ENCODE measurements around the gene CRYBA2. TPM values are rescaled to one million over a fixed set of nuclear protein-coding genes. Genes with fewer than 3 reads are reported as not detected.
A peak's percentile ranks its signal among the peaks of the same experiment; 100 is the strongest.

The CRYBA2 gene
- polyA plus RNA-seq, 1 donor from 2014 or later, result not detected

GRCh38 chr2:218963601-218964000, 29.6 kb downstream of the CRYBA2 start:
- Mint-ChIP-seq H3K9me3 (peaks cover 0 to 2% (median 0%) of the 10 kb centered on the region in 3 donors), H3K36me3 (no peaks in the 10 kb centered on the region), H3K4me1 (peaks cover 0 to 6% (median 4%) of the 10 kb centered on the region in 3 donors), H3K27ac (peak overlapping the region in 1 of 3 donors; percentile 6), H3K4me3 (peak overlapping the region in 1 of 4 donors; percentile 38), H3K27me3 (peaks cover 46% of the 10 kb centered on the region)

- no peak overlapping the region for H3K27ac Mint-ChIP-seq
- H3K9me3 Mint-ChIP-seq, result peaks cover 0 to 2% (median 0%) of the 10 kb centered on the region in 3 donors
- H3K36me3 Mint-ChIP-seq, result no peaks in the 10 kb centered on the region
- peaks cover 0 to 6% (median 4%) of the 10 kb centered on the region in 3 donors for H3K4me1 Mint-ChIP-seq
- peaks cover 44% of the 10 kb centered on the region for H3K27me3 Mint-ChIP-seq
- peak overlapping the region in 1 of 4 donors; percentile 63 for H3K4me3 Mint-ChIP-seq
These were observed 30.2 kb downstream of the CRYBA2 start for GRCh38 chr2:218962859-218963492.

GRCh38 chr2:218961651-218962570, 31.3 kb downstream of the CRYBA2 start:
- peaks cover 0 to 2% (median 0%) of the 10 kb centered on the region in 3 donors for H3K9me3 Mint-ChIP-seq
- no peaks in the 10 kb centered on the region for H3K36me3 Mint-ChIP-seq
- H3K4me1 Mint-ChIP-seq, result peaks cover 0 to 6% (median 4%) of the 10 kb centered on the region in 3 donors
- no peak overlapping the region for H3K27ac Mint-ChIP-seq
- peaks cover 46% of the 10 kb centered on the region for H3K27me3 Mint-ChIP-seq
- H3K4me3 Mint-ChIP-seq, result peak overlapping the region in 2 of 4 donors; percentile 23 to 79

- Mint-ChIP-seq H3K9me3 (peaks cover 0 to 2% (median 0%) of the 10 kb centered on the region in 3 donors), H3K27ac (no peak overlapping the region), H3K36me3 (no peaks in the 10 kb centered on the region), H3K27me3 (peaks cover 46% of the 10 kb centered on the region), H3K4me1 (peaks cover 0 to 6% (median 4%) of the 10 kb centered on the region in 3 donors), H3K4me3 (peak overlapping the region in 2 of 4 donors; percentile 71 to 79)
These were observed 32.0 kb downstream of the CRYBA2 start for GRCh38 chr2:218961229-218961628.

GRCh38 chr2:218960309-218961165, 32.7 kb downstream of the CRYBA2 start:
- H3K4me1 Mint-ChIP-seq, result peaks cover 0 to 6% (median 4%) of the 10 kb centered on the region in 3 donors
- H3K27ac Mint-ChIP-seq, result peak overlapping the region in 1 of 3 donors; percentile 50
- no peaks in the 10 kb centered on the region for H3K36me3 Mint-ChIP-seq
- H3K27me3 Mint-ChIP-seq, result peaks cover 43% of the 10 kb centered on the region
- H3K9me3 Mint-ChIP-seq, result peaks cover 0 to 2% (median 0%) of the 10 kb centered on the region in 3 donors
- peak overlapping the region; percentile 65 to 91 (median 78) for H3K4me3 Mint-ChIP-seq

- peaks cover 0 to 2% (median 0%) of the 10 kb centered on the region in 3 donors for H3K9me3 Mint-ChIP-seq
- peak overlapping the region in 2 of 4 donors; percentile 12 to 75 for H3K4me3 Mint-ChIP-seq
- peaks cover 0 to 6% (median 4%) of the 10 kb centered on the region in 3 donors for H3K4me1 Mint-ChIP-seq
- no peaks in the 10 kb centered on the region for H3K36me3 Mint-ChIP-seq
- H3K27ac Mint-ChIP-seq, result peak overlapping the region in 2 of 3 donors; percentile 28 to 50
- H3K27me3 Mint-ChIP-seq, result peaks cover 47% of the 10 kb centered on the region
These were observed 33.4 kb downstream of the CRYBA2 start for GRCh38 chr2:218959761-218960308.

- Mint-ChIP-seq H3K27ac (peak within 1 kb of the TSS in 2 of 3 donors; percentile 28 to 50), H3K27me3 (peaks cover 41% of the 10 kb centered on the region)
These were observed 34.0 kb downstream of the CRYBA2 start, which contains the start of gene CDK5R2 for GRCh38 chr2:218959141-218959731. Gene CDK5R2, plus strand, starts transcription at chr2:218959666. Its CDS starts 155 bp downstream, at chr2:218959821.

GRCh38 chr2:218958276-218958675, 34.9 kb downstream of the CRYBA2 start:
- Mint-ChIP-seq H3K9me3 (peaks cover 0 to 2% (median 0%) of the 10 kb centered on the region in 3 donors), H3K36me3 (no peaks in the 10 kb centered on the region), H3K4me3 (peak overlapping the region; percentile 8 to 80 (median 64)), H3K27ac (no peak overlapping the region), H3K27me3 (peaks cover 36% of the 10 kb centered on the region), H3K4me1 (peaks cover 0 to 6% (median 4%) of the 10 kb centered on the region in 3 donors)

More at GRCh38 chr2:218959141-218959731, 34.0 kb downstream of the CRYBA2 start, which contains the start of gene CDK5R2:
- H3K4me1 Mint-ChIP-seq, result peaks cover 0 to 6% (median 4%) of the 10 kb centered on the region in 3 donors
- H3K36me3 Mint-ChIP-seq, result no peaks in the 10 kb centered on the region
- H3K4me3 Mint-ChIP-seq, result peak within 1 kb of the TSS; percentile 70 to 91 (median 82)
- H3K9me3 Mint-ChIP-seq, result peaks cover 0 to 2% (median 0%) of the 10 kb centered on the region in 3 donors

GRCh38 chr2:218957671-218958070, 35.6 kb downstream of the CRYBA2 start:
- H3K36me3 Mint-ChIP-seq, result no peaks in the 10 kb centered on the region
- peaks cover 0 to 2% (median 0%) of the 10 kb centered on the region in 3 donors for H3K9me3 Mint-ChIP-seq
- H3K27ac Mint-ChIP-seq, result no peak overlapping the region
- H3K4me3 Mint-ChIP-seq, result peak overlapping the region in 2 of 4 donors; percentile 52 to 75
- H3K27me3 Mint-ChIP-seq, result peaks cover 32% of the 10 kb centered on the region
- peaks cover 0 to 6% (median 4%) of the 10 kb centered on the region in 3 donors for H3K4me1 Mint-ChIP-seq

- H3K27me3 Mint-ChIP-seq, result peaks cover 22% of the 10 kb centered on the region
- H3K27ac Mint-ChIP-seq, result no peak overlapping the region
- peaks cover 0 to 3% (median under 1%) of the 10 kb centered on the region in 3 donors for H3K4me1 Mint-ChIP-seq
- H3K36me3 Mint-ChIP-seq, result no peaks in the 10 kb centered on the region
- H3K4me3 Mint-ChIP-seq, result no peak overlapping the region
- no peaks in the 10 kb centered on the region for H3K9me3 Mint-ChIP-seq
These were observed 37.2 kb downstream of the CRYBA2 start for GRCh38 chr2:218956039-218956438.

GRCh38 chr2:218954541-218955300, 38.5 kb downstream of the CRYBA2 start:
- Mint-ChIP-seq H3K4me1 (peaks cover 0 to 2% (median 0%) of the 10 kb centered on the region in 3 donors), H3K27ac (no peak overlapping the region), H3K9me3 (peaks cover 0 to 2% (median 0%) of the 10 kb centered on the region in 3 donors), H3K36me3 (no peaks in the 10 kb centered on the region), H3K27me3 (peaks cover 25% of the 10 kb centered on the region), H3K4me3 (peak overlapping the region in 1 of 4 donors; percentile 67)

- Mint-ChIP-seq H3K36me3 (no peaks in the 10 kb centered on the region), H3K9me3 (peaks cover 0 to 2% (median 0%) of the 10 kb centered on the region in 3 donors), H3K4me1 (no peaks in the 10 kb centered on the region), H3K27ac (no peak overlapping the region), H3K4me3 (no peak overlapping the region), H3K27me3 (peaks cover 24% of the 10 kb centered on the region)
These were observed 39.8 kb downstream of the CRYBA2 start for GRCh38 chr2:218953366-218953954.

Data from IgD-negative memory B cell (primary cell).